HG02642 (cell line): ENCODE data around the gene GNPDA2.

Experiments
- ATAC-seq: cut with Tn5 transposase; IDR thresholded peaks from one replicate; pipeline ENCODE4 v1.9.1; 2021; ENCODE audit warnings: mild to moderate bottlenecking; ENCODE audit not compliant: unreplicated experiment, poor library complexity

The GNPDA2 gene

GRCh38 chr4:44684648-44685047 lies 41.7 kb downstream of the GNPDA2 start:
- ATAC-seq = no peak

- peak; percentile 2 for ATAC-seq
These were observed 47.3 kb downstream of the GNPDA2 start for GRCh38 chr4:44679060-44679459.

DNA sequence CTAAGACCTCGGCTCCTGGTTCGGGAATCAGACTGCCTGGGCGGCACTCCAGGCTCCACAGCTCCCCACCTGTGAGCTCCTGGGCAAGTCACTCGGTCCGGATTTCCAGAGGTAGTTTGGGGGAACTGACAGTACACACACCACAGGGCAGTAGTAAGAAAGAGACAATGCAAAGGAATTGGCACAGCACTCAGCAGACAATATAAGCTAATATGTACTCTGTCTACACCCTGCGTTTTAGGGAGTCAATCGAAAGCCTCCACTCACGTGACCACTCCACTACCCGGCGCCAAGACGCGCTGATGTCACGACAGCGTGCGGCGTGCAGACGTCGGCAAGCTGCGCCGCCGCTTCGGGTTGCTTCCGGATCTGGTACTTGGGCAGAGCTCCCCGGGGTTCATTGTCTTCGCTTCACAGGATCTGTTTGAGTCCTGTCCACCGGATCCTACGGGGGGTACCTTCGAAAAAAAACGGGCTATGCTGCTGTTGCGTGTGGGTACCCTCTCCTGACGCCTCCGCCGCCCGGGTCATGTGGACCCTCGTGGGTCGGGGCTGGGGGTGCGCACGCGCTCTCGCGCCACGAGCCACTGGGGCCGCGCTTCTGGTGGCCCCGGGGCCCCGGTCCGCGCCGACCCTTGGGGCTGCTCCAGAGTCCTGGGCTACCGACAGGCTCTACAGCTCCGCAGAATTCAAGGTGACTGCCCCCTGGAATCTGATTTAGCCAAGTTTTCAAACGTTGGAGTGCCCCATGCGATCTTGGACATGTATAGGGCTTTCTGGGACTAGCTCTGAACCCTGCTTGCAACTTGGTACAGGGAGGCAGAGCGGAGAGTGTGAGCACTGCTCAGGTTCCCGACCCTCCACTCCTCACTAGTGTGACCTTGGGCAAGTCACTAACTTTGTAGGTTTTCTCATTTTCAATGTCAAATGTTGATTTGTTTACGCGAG lies 48.0 kb downstream of the GNPDA2 start, which contains the start of gene GUF1:
GUF1 (plus strand) TSS at position 327 of the 948 bp plus-strand sequence; CDS start at position 530, 203 bp downstream.
- peak; percentile 98 for ATAC-seq

DNA sequence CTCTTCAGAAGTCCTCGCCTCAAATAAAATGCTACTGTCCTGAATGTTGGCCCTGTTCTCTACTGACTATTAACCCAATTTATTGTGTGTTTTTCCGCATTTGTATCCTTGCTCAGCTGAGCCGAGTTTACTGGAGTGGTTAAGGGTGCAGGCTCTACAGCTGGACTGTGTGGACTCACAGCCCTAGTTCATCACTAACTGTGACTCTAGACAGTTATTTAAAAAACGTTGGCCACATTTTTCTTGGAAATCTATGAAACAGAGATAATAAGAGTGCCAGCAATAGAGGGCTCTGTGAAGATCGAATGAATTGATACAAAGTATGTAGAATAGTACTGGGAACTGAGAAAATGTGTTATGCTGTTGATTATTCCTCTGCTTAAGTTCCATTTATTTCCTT lies 51.0 kb downstream of the GNPDA2 start:
- ATAC-seq = no peak

DNA sequence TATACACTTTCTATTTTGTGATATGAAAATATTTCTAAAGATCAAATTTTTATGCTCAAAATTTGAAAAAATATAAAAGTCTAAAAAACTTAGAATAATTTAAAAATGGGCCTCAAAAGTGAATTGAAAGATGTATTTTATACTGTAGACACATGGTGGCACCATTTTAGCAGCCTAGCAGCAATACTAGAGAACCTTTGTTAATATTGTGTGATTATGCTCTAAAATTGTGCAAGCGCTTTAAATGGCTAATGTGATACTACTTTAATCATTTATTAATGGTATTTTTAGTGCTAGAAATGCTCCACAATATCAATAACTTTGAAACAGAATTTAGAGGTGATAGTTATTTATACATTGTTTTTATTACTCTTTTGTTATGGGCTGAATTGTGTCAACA lies 51.9 kb downstream of the GNPDA2 start:
- no peak for ATAC-seq

- no peak for ATAC-seq
These were observed 54.7 kb downstream of the GNPDA2 start for GRCh38 chr4:44671636-44672035.

DNA sequence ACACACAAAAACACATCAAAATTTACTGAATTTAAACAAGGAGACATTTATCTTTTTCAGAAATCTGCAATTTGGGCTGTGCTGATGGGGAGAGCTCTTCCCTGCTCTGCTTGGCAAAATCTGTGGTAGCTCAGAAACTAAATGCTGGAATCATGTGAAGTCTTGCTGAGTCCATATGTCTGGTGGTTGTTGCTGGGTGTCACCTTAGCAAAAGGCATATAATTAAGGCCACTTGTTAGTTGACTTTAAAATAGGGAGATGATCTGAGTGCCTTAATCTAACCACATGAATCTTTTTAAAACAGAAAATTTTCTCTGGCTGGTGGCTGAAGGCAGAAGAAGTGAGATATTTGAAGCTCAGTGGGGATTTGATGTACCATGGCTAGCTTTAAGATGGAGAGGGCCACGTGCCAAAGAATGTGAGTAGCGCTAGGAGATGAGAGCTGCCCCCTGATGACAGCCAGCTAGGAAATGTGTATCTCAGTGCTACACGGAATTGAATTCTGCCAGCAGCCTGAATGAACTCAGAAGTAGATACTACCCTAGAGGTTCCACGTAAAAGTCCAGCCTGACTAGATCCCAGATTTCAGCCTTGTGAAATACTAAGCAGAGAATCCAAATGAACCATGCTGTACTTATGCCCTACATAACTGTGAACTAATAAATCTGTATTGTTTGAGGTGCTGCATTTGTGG lies 55.7 kb downstream of the GNPDA2 start:
- no peak for ATAC-seq

DNA sequence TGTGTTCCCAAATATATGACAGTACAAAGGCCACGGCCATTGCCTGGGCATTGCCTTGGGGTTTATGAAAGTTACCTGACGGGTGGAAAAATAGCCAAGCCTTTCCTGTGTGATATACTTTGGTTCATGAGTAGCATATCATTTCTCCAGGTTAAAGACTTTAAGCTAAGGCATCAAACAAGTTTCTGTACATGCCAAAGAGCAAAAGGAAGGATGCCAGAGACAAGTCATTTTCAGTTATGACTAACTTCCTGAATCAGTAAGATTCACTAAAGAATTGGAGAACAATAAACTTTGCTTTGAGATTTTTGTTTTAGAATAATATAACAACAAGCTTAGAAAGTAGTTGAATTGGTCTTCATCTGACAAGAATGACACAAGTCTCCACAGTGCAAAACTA lies 57.8 kb downstream of the GNPDA2 start:
- ATAC-seq = no peak

DNA sequence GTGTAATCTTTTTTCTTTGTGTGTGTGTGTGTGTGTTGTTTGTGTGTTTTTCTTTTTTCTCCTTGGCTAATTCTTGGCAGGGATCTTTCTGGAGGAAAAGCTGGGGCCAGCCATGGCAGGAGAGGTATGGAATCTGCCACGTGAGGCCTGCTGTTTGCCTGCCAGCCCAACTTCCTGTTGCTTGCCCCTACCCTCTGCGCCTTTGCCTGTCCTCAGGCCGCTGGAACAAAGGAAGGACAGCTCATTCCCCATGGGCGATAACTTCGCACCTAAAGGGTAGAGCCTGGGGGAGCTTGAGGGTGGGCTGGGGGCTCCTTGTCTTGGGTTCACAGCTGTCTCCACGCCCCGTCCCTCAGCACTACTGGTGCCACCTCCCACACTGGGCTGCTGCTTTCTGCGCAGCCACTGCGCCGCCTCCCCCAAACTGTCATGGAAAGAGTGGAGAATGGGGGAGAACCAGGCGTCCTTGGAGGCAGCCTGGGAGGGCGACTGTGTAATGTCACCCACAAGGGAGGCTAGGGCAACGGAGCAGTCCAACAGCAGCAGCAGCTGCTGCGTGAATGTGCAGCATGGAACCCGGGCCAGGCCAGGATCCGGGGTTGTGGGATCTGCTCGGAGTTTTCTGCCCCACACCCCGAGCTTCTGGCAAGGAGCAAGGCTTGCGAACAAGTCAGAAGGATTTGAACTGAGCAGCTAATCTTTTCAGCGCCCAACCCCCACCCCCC lies 62.7 kb downstream of the GNPDA2 start:
- ATAC-seq = no peak

GRCh38 chr4:44662623-44663005 lies 63.7 kb downstream of the GNPDA2 start:
- ATAC-seq = peak; percentile 44

DNA sequence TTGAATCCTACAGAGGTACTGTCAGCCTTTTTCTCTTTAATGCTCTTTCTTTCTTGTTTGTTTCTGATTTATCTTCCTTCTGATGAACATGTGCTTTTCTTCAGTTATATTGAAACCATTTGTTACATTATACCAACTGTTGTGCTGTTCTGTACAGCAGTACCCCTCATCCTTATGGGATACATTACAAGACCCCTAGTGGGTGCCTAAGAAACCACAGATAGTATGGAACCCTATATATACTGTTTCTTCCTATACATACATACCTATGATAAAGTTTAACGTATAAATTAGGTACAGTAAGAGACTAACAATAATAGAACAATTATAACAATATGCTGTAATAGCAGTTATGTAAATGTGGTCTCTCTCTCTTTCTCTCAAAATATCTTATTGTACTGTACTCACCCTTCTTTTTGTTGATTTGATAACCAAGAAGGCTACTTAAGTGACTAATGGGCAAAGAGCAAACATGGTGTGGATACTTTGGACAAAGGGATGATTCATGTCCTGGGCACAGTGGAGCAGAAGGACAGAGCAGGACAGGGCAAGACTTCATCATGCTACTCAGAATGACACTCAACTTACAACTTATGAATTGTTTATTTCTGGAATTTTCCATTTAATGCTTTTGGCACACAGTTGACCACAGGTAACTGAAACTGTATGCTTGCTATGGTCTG lies 64.3 kb downstream of the GNPDA2 start:
- no peak for ATAC-seq

- ATAC-seq = no peak
These were observed 66.0 kb downstream of the GNPDA2 start for GRCh38 chr4:44660396-44660795.

DNA sequence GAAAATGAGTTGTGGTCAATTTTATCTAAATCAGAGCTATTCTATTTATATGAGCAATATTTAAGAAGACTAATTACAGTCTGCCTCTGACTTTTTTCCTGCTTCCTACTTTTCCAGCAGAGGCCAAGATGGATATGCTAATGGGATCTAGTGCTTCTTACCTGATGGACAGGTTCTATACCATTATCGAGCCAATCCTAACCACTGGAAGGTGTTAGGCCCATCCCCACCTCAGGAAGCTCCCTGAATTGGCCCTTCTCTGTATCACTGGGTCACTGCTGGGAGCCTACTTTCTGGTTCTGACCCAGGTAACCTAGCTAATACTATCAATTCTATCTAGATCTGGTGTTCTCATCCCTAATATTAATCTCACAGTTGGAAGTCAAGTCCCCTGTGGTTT lies 74.4 kb downstream of the GNPDA2 start:
- ATAC-seq = no peak
